NCI-H187 (cell line): ENCODE results near the gene TAF7.
"Not testable (repeated sequence)": the region's sequence is repeated elsewhere in the genome, so short reads cannot be mapped to it uniquely, and the experiment has no call there.

ENCODE experiments used
- DNase-seq, 2 experiments: peaks; one replicate each; lab custom pipeline; 2025; lab: John Stamatoyannopoulos, UW

TAF7 gene

GRCh38 chr5:141338538-141339306 is 18.1 kb upstream of the TAF7 start, which contains the start of gene PCDHGA2:
Gene PCDHGA2, plus strand, starts transcription at chr5:141338760.
- no peak for DNase-seq

GRCh38 chr5:141332571-141332970 is 12.0 kb upstream of the TAF7 start:
- not testable (repeated sequence) for DNase-seq

- no peak for DNase-seq
Measured at GRCh38 chr5:141330299-141331080, 9.9 kb upstream of the TAF7 start, which contains the start of gene PCDHGA1. Gene PCDHGA1, plus strand, starts transcription at chr5:141330514.

GRCh38 chr5:141328231-141328630 is 7.6 kb upstream of the TAF7 start:
- DNase-seq = no peak

- DNase-seq = peak; percentile 52 to 64
Measured at GRCh38 chr5:141326088-141326854, 5.7 kb upstream of the TAF7 start.

GRCh38 chr5:141322261-141322660 is 1.7 kb upstream of the TAF7 start:
- DNase-seq = no peak

- DNase-seq = no peak
Measured at GRCh38 chr5:141319699-141320098, 885 bp downstream of the TAF7 start.

GRCh38 chr5:141319202-141319601 is 1.4 kb downstream of the TAF7 start:
- DNase-seq = no peak

GRCh38 chr5:141316963-141317362 is 3.6 kb downstream of the TAF7 start:
- not testable (repeated sequence) for DNase-seq

- DNase-seq = no peak
Measured at GRCh38 chr5:141313711-141314110, 6.9 kb downstream of the TAF7 start.

GRCh38 chr5:141306630-141307029 is 14.0 kb downstream of the TAF7 start:
- DNase-seq = no peak

GRCh38 chr5:141303756-141304155 is 16.8 kb downstream of the TAF7 start, which contains the start of gene SLC25A2:
Gene SLC25A2, minus strand, starts transcription at chr5:141304049. Its CDS starts 184 bp downstream, at chr5:141303865.
- no peak for DNase-seq

GRCh38 chr5:141298376-141298775 is 22.2 kb downstream of the TAF7 start:
- no peak for DNase-seq

- DNase-seq = no peak
Measured at GRCh38 chr5:141272906-141273305, 47.7 kb downstream of the TAF7 start.

GRCh38 chr5:141269195-141269594 is 51.4 kb downstream of the TAF7 start:
- DNase-seq = no peak
